Mucosa of rectum (tissue), 2 donors: ENCODE measurements around the gene FOSB.
A peak's percentile ranks its signal among the peaks of the same experiment; 100 is the strongest.

Source experiments
- H3K27ac ChIP-seq, 2 donors: one replicate each; pipeline ENCODE4 v1.7.0; 2013; ENCODE audit warnings: inconsistent platforms in 2 of 2, low read depth in 2 of 2, low read length in 2 of 2
- H3K27me3 ChIP-seq, 2 donors: one replicate each; pipeline ENCODE4 v1.7.0; 2013; ENCODE audit warnings: low read length in 2 of 2; ENCODE audit not compliant: control insufficient read depth in 2 of 2, insufficient read depth in 2 of 2
- H3K36me3 ChIP-seq, 2 donors: one replicate each; pipeline ENCODE4 v1.7.0; 2013; ENCODE audit warnings: low read length in 2 of 2; ENCODE audit not compliant: control insufficient read depth in 2 of 2, insufficient read depth in 2 of 2
- H3K4me1 ChIP-seq, 2 donors: one replicate each; pipeline ENCODE4 v1.7.0; 2013; ENCODE audit warnings: low read length in 2 of 2, mild to moderate bottlenecking in 1 of 2; ENCODE audit not compliant: control insufficient read depth in 2 of 2, insufficient read depth in 2 of 2
- H3K4me3 ChIP-seq, 2 donors: one replicate each; pipeline ENCODE4 v1.7.0; 2013; ENCODE audit warnings: low read length in 2 of 2
- H3K9ac ChIP-seq, 2 donors: one replicate each; pipeline ENCODE4 v1.7.0; 2013; ENCODE audit warnings: low read length in 2 of 2, low read depth in 1 of 2, mild to moderate bottlenecking in 1 of 2
- H3K9me3 ChIP-seq, 2 donors: one replicate each; pipeline ENCODE4 v1.7.0; 2013; ENCODE audit warnings: low read length in 2 of 2; ENCODE audit not compliant: control insufficient read depth in 2 of 2
- donor health status: healthy.
- donor health status: Normal muscosa, but diverticular disease.

Gene FOSB

GRCh38 chr19:45467456-45468158 lies at the start of gene FOSB:
TSS of gene FOSB (plus strand) at chr19:45467996. CDS start at chr19:45468587, 591 bp downstream.
- peak within 1 kb of the TSS; percentile 95 to 99 for H3K27ac ChIP-seq
- no peaks in the 10 kb centered on the region for H3K36me3 ChIP-seq
- peaks cover 0 to 8% of the 10 kb centered on the region in 2 donors for H3K27me3 ChIP-seq
- peak within 1 kb of the TSS; percentile 84 to 99 for H3K9ac ChIP-seq
- H3K4me1 ChIP-seq, result peaks cover 26 to 31% of the 10 kb centered on the region in 2 donors
- peak within 1 kb of the TSS; percentile 99 for H3K4me3 ChIP-seq
- H3K9me3 ChIP-seq, result no peaks in the 10 kb centered on the region

GRCh38 chr19:45418802-45419201 lies 49.0 kb upstream of the FOSB start:
- H3K9ac ChIP-seq, result no peak overlapping the region
- H3K9me3 ChIP-seq, result no peaks in the 10 kb centered on the region
- no peaks in the 10 kb centered on the region for H3K27me3 ChIP-seq
- peak overlapping the region in 1 of 2 donors; percentile 52 for H3K27ac ChIP-seq
- H3K4me1 ChIP-seq, result peaks cover 13% of the 10 kb centered on the region in 2 donors
- no peak overlapping the region for H3K4me3 ChIP-seq
- peaks cover 9 to 28% of the 10 kb centered on the region in 2 donors for H3K36me3 ChIP-seq

- Histone ChIP-seq H3K9me3 (no peaks in the 10 kb centered on the region), H3K27me3 (no peaks in the 10 kb centered on the region), H3K4me1 (peaks cover 18 to 19% of the 10 kb centered on the region in 2 donors), H3K27ac (peak overlapping the region in 1 of 2 donors; percentile 52), H3K9ac (no peak overlapping the region), H3K36me3 (peaks cover 7 to 22% of the 10 kb centered on the region in 2 donors), H3K4me3 (no peak overlapping the region)
Observed at GRCh38 chr19:45419396-45419795, 48.4 kb upstream of the FOSB start.

- Histone ChIP-seq H3K9me3 (no peaks in the 10 kb centered on the region), H3K9ac (no peak overlapping the region), H3K27me3 (no peaks in the 10 kb centered on the region), H3K36me3 (peaks cover 4 to 18% of the 10 kb centered on the region in 2 donors), H3K27ac (peak overlapping the region in 1 of 2 donors; percentile 52), H3K4me3 (no peak overlapping the region), H3K4me1 (peaks cover 22 to 23% of the 10 kb centered on the region in 2 donors)
Observed at GRCh38 chr19:45419895-45420294, 47.9 kb upstream of the FOSB start.

- Histone ChIP-seq H3K4me3 (no peak overlapping the region), H3K9ac (no peak overlapping the region), H3K36me3 (peaks cover 4 to 18% of the 10 kb centered on the region in 2 donors), H3K9me3 (no peaks in the 10 kb centered on the region), H3K27ac (no peak overlapping the region), H3K4me1 (peaks cover 22 to 23% of the 10 kb centered on the region in 2 donors), H3K27me3 (no peaks in the 10 kb centered on the region)
Observed at GRCh38 chr19:45420356-45420755, 47.4 kb upstream of the FOSB start.

GRCh38 chr19:45420871-45421270 lies 46.9 kb upstream of the FOSB start:
- Histone ChIP-seq H3K27ac (no peak overlapping the region), H3K9ac (no peak overlapping the region), H3K4me1 (peaks cover 22 to 23% of the 10 kb centered on the region in 2 donors), H3K36me3 (peaks cover 4 to 18% of the 10 kb centered on the region in 2 donors), H3K9me3 (no peaks in the 10 kb centered on the region), H3K4me3 (no peak overlapping the region), H3K27me3 (no peaks in the 10 kb centered on the region)

- H3K36me3 ChIP-seq, result peaks cover 4 to 15% of the 10 kb centered on the region in 2 donors
Observed at GRCh38 chr19:45421947-45422498, 45.8 kb upstream of the FOSB start.

GRCh38 chr19:45423033-45423588 lies 44.7 kb upstream of the FOSB start:
- peaks cover 0 to 13% of the 10 kb centered on the region in 2 donors for H3K36me3 ChIP-seq
- peak overlapping the region; percentile 85 to 94 for H3K27ac ChIP-seq
- H3K4me1 ChIP-seq, result peaks cover 22 to 23% of the 10 kb centered on the region in 2 donors
- H3K27me3 ChIP-seq, result no peaks in the 10 kb centered on the region
- peak overlapping the region; percentile 76 to 85 for H3K4me3 ChIP-seq
- peak overlapping the region; percentile 74 to 80 for H3K9ac ChIP-seq
- H3K9me3 ChIP-seq, result no peaks in the 10 kb centered on the region

More at GRCh38 chr19:45421947-45422498, 45.8 kb upstream of the FOSB start:
- Histone ChIP-seq H3K4me1 (peaks cover 22 to 23% of the 10 kb centered on the region in 2 donors), H3K9ac (no peak overlapping the region), H3K27ac (no peak overlapping the region), H3K27me3 (no peaks in the 10 kb centered on the region), H3K4me3 (no peak overlapping the region), H3K9me3 (no peaks in the 10 kb centered on the region)

GRCh38 chr19:45423589-45424190 lies 44.1 kb upstream of the FOSB start, which contains the start of gene ERCC1:
TSS of gene ERCC1 (minus strand) at chr19:45423917. CDS start at chr19:45423374, 543 bp downstream.
- H3K9ac ChIP-seq, result peak within 1 kb of the TSS; percentile 80 to 94
- peak within 1 kb of the TSS; percentile 76 to 85 for H3K4me3 ChIP-seq
- no peaks in the 10 kb centered on the region for H3K9me3 ChIP-seq
- H3K4me1 ChIP-seq, result peaks cover 22 to 23% of the 10 kb centered on the region in 2 donors
- H3K36me3 ChIP-seq, result peaks cover 0 to 13% of the 10 kb centered on the region in 2 donors
- peak within 1 kb of the TSS; percentile 85 to 94 for H3K27ac ChIP-seq
- H3K27me3 ChIP-seq, result peaks cover 0 to 4% of the 10 kb centered on the region in 2 donors
